ENCODE measurements around the gene ANKRD49. TPM values are rescaled to one million over a fixed set of nuclear protein-coding genes. Genes with fewer than 3 reads are reported as not detected.

The ANKRD49 gene
- total RNA-seq, 4 donors from 2014 or later: 6.0 to 19.3 (median 11.4) TPM

GRCh38 chr11:94450048-94450447 lies 43.7 kb upstream of the ANKRD49 start:
- WGBS, 2 donors: 34 to 40% methylated on average over 3 of the region's 3 CpGs
- Histone ChIP-seq H3K27me3 (no peaks in the 10 kb centered on the region), H3K27ac (no peak overlapping the region), H3K36me3 (peaks cover 0 to 26% (median 0%) of the 10 kb centered on the region in 3 donors), H3K4me1 (peaks cover 0 to 9% (median 3%) of the 10 kb centered on the region in 3 donors), H3K9me3 (no peaks in the 10 kb centered on the region), H3K4me3 (no peak overlapping the region)
- no peak for TF ChIP-seq POLR2A (IDR thresholded peaks at IDR 0.05)
- no peak for TF ChIP-seq CTCF (IDR thresholded peaks at IDR 0.05)
- intact Hi-C loops (cut with DNase I): no loop called here
- DNase-seq: no peak

GRCh38 chr11:94452988-94453387 lies 40.8 kb upstream of the ANKRD49 start:
- WGBS, 2 donors: 94 to 100% methylated on average over 2 of the region's 2 CpGs
- Histone ChIP-seq H3K27me3 (no peaks in the 10 kb centered on the region), H3K36me3 (no peaks in the 10 kb centered on the region), H3K4me1 (peaks cover 0 to 36% (median 7%) of the 10 kb centered on the region in 3 donors), H3K27ac (no peak overlapping the region), H3K9me3 (no peaks in the 10 kb centered on the region), H3K4me3 (no peak overlapping the region)
- intact Hi-C loops (cut with DNase I): no loop called here
- no peak for DNase-seq
- TF ChIP-seq POLR2A (IDR thresholded peaks at IDR 0.05) (no peak), CTCF (IDR thresholded peaks at IDR 0.05) (no peak)

- WGBS, 2 donors: 95 to 97% methylated on average over 2 of the region's 2 CpGs
- Histone ChIP-seq H3K4me1 (peaks cover 0 to 32% (median 4%) of the 10 kb centered on the region in 3 donors), H3K27ac (no peak overlapping the region), H3K4me3 (no peak overlapping the region), H3K36me3 (peaks cover 0 to 5% (median 0%) of the 10 kb centered on the region in 3 donors), H3K27me3 (no peaks in the 10 kb centered on the region), H3K9me3 (no peaks in the 10 kb centered on the region)
- DNase-seq: no peak
- TF ChIP-seq CTCF (IDR thresholded peaks at IDR 0.05): no peak
- no peak for TF ChIP-seq POLR2A (IDR thresholded peaks at IDR 0.05)
- intact Hi-C loops (cut with DNase I): no loop called here
Observed at GRCh38 chr11:94454301-94454700, 39.5 kb upstream of the ANKRD49 start.

DNA sequence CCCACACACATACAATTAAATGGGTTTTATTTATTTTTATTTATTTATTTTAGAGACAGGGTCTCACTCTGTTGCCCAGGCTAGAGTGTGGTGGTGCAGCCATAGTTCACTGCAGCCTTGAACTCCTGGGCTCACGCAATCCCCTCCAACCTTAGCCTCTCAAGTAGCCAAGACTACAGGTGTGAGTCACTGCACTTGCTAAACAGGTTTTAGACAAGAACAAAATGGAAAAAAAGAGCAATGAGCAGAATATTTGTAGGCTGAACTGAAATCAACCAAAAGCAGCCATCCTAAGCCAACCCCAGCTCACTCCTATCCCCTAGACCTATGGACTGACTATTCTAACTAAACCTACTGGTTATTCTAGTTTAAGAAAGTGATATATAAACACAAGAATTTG lies 37.9 kb upstream of the ANKRD49 start:
- peaks cover 0 to 21% (median 5%) of the 10 kb centered on the region in 3 donors for H3K36me3 ChIP-seq
- TF ChIP-seq POLR2A (IDR thresholded peaks at IDR 0.05) (no peak), CTCF (IDR thresholded peaks at IDR 0.05) (no peak)
- 40 to 75% methylated on average over 1 of the region's 1 CpG for WGBS, 2 donors
- no peak for DNase-seq
- no peak overlapping the region for H3K4me3 ChIP-seq
- peaks cover 0 to 27% (median 4%) of the 10 kb centered on the region in 3 donors for H3K4me1 ChIP-seq
- intact Hi-C loops (cut with DNase I): no loop called here
- H3K27me3 ChIP-seq: no peaks in the 10 kb centered on the region
- H3K9me3 ChIP-seq: no peaks in the 10 kb centered on the region
- H3K27ac ChIP-seq: no peak overlapping the region

- H3K36me3 ChIP-seq: peaks cover 0 to 36% (median 5%) of the 10 kb centered on the region in 3 donors
- TF ChIP-seq POLR2A (IDR thresholded peaks at IDR 0.05) (no peak), CTCF (IDR thresholded peaks at IDR 0.05) (no peak)
- no peaks in the 10 kb centered on the region for H3K27me3 ChIP-seq
- no peak overlapping the region for H3K4me3 ChIP-seq
- DNase-seq: no peak
- 67 to 73% methylated on average over 4 of the region's 4 CpGs for WGBS, 2 donors
- no peaks in the 10 kb centered on the region for H3K9me3 ChIP-seq
- H3K27ac ChIP-seq: peak overlapping the region in 2 of 4 donors; percentile 2 to 31
- intact Hi-C loops (cut with DNase I): no loop called here
- peaks cover 0 to 27% (median 4%) of the 10 kb centered on the region in 3 donors for H3K4me1 ChIP-seq
Observed at GRCh38 chr11:94457118-94458029, 36.4 kb upstream of the ANKRD49 start.
